CD4-positive, alpha-beta T cell treated with Interleukin-15 for 1 hour (primary cell): Measurements from ENCODE around the gene ZNF268.

Experiments
- DNase-seq: peaks from one replicate; pipeline ENCODE4 v3.0.0-alpha.2; 2020

Gene ZNF268

GRCh38 chr12:133181238-133181959 lies at the start of gene ZNF268:
Gene ZNF268, plus strand, starts transcription at chr12:133181495. Its CDS starts 503 bp downstream, at chr12:133181998.
- peak; percentile 90 for DNase-seq

- DNase-seq = no peak
Observed at GRCh38 chr12:133135747-133136146, 45.5 kb upstream of the ZNF268 start.

- DNase-seq = no peak
Observed at GRCh38 chr12:133145981-133146380, 35.3 kb upstream of the ZNF268 start.

GRCh38 chr12:133156125-133156690 lies 25.1 kb upstream of the ZNF268 start:
- no peak for DNase-seq

- DNase-seq = no peak
Observed at GRCh38 chr12:133165776-133166175, 15.5 kb upstream of the ZNF268 start.

- DNase-seq = no peak
Observed at GRCh38 chr12:133172491-133172890, 8.8 kb upstream of the ZNF268 start.

GRCh38 chr12:133174901-133175300 lies 6.4 kb upstream of the ZNF268 start:
- no peak for DNase-seq

GRCh38 chr12:133180669-133181068 lies 626 bp upstream of the ZNF268 start:
- DNase-seq = no peak

GRCh38 chr12:133190176-133190575 lies 8.9 kb downstream of the ZNF268 start:
- no peak for DNase-seq

- DNase-seq = no peak
Observed at GRCh38 chr12:133192847-133193246, 11.6 kb downstream of the ZNF268 start.

- DNase-seq = no peak
Observed at GRCh38 chr12:133201888-133202287, 20.6 kb downstream of the ZNF268 start.

GRCh38 chr12:133202493-133203343 lies 21.4 kb downstream of the ZNF268 start:
- no peak for DNase-seq

- DNase-seq = no peak
Observed at GRCh38 chr12:133203344-133204263, 22.3 kb downstream of the ZNF268 start.

- no peak for DNase-seq
Observed at GRCh38 chr12:133204264-133204603, 22.9 kb downstream of the ZNF268 start.

- no peak for DNase-seq
Observed at GRCh38 chr12:133206390-133206789, 25.1 kb downstream of the ZNF268 start.

GRCh38 chr12:133215724-133216123 lies 34.4 kb downstream of the ZNF268 start:
- no peak for DNase-seq

GRCh38 chr12:133217219-133217618 lies 35.9 kb downstream of the ZNF268 start:
- no peak for DNase-seq

- no peak for DNase-seq
Observed at GRCh38 chr12:133220521-133220920, 39.2 kb downstream of the ZNF268 start.

GRCh38 chr12:133221241-133221640 lies 39.9 kb downstream of the ZNF268 start:
- no peak for DNase-seq

GRCh38 chr12:133222211-133222610 lies 40.9 kb downstream of the ZNF268 start:
- DNase-seq = no peak

- DNase-seq = no peak
Observed at GRCh38 chr12:133225527-133225926, 44.2 kb downstream of the ZNF268 start.

- no peak for DNase-seq
Observed at GRCh38 chr12:133226690-133227089, 45.4 kb downstream of the ZNF268 start.
